K562 (cell line): ENCODE data around the gene CPNE8. TPM values are rescaled to one million over a fixed set of nuclear protein-coding genes. Genes with fewer than 3 reads are reported as not detected.

ENCODE experiments used
- ATAC-seq: fragments of 200-7000 bp; cut with Tn5 transposase; 3 replicates; pipeline ENCODE4 v1.9.1; 2020; ENCODE audit warnings: moderate library complexity
- BruUV-seq: library from RNA; stranded (reverse); fragments of 400-500 nt; replicated peaks from 2 replicates; lab custom pipeline; 2021; lab: Mats Ljungman, UMichigan
- CTCF ChIA-PET: fragments of 300-600 bp; formaldehyde crosslinking; extraction: SDS; loops from one replicate; lab custom pipeline; 2021; ENCODE audit warnings: low intra/inter-chr PET ratio; lab: Yijun Ruan, JAX
- POLR2A ChIA-PET: fragments of 300-600, 350-650 bp; sonication (Branson Sonifier 250); formaldehyde crosslinking; extraction: SDS; loops from one replicate; lab custom pipeline; 2021; ENCODE audit warnings: antibody characterized with exemption, inconsistent platforms; lab: Yijun Ruan, JAX
- DNase-seq, 4 experiments: peaks; one replicate each; pipeline versions ENCODE4 v3.0.0 to v3.0.0-alpha.2; 2011 to 2018; ENCODE audit warnings: low spot score in 3 of 4, mixed read lengths in 3 of 4; ENCODE audit errors: extremely low read depth in 1 of 4
- FAIRE-seq: peaks from 2 replicates; lab custom pipeline; 2011; peaks lifted over from hg19 to GRCh38; lab: Jason Lieb, UNC
- H2AFZ ChIP-seq: 2 replicates; pipeline ENCODE4 v1.6.0; 2011; ENCODE audit warnings: low read depth, low read length, control low read depth, inconsistent platforms
- H3K27ac ChIP-seq: fragments of 200-600 bp; 3 replicates; pipeline ENCODE4 v1.8.0; 2011; ENCODE audit warnings: low read depth, mild to moderate bottlenecking, control low read depth, inconsistent platforms, low read length, moderate library complexity, mixed read lengths; ENCODE audit errors: extremely low read depth
- H3K27me3 ChIP-seq, 2 experiments: fragments of 300-600 bp in 1 of 2; 2 replicates in 1 of 2; 3 replicates in 1 of 2; pipeline versions ENCODE4 v1.6.0 to v1.8.0; 2011; ENCODE audit warnings: inconsistent platforms in 2 of 2, low read length in 2 of 2, mild to moderate bottlenecking in 1 of 2, mixed read lengths in 1 of 2, moderate library complexity in 1 of 2; ENCODE audit not compliant: control insufficient read depth in 2 of 2, insufficient read depth in 2 of 2
- H3K36me3 ChIP-seq: fragments of 300-600 bp; 3 replicates; pipeline ENCODE4 v1.8.0; 2011; ENCODE audit warnings: mild to moderate bottlenecking, low read length, inconsistent platforms; ENCODE audit not compliant: control insufficient read depth, insufficient read depth
- H3K4me1 ChIP-seq, 2 experiments: fragments of 200-600 bp in 1 of 2; replicated peaks in 1 of 2; 2 replicates in 1 of 2; 3 replicates in 1 of 2; pipeline versions ENCODE4 v1.5.1 to v1.8.0; 2011; ENCODE audit warnings: inconsistent platforms in 2 of 2, low read length in 2 of 2, mild to moderate bottlenecking in 1 of 2, mixed read lengths in 1 of 2, moderate library complexity in 1 of 2; ENCODE audit not compliant: control insufficient read depth in 2 of 2, insufficient read depth in 2 of 2
- H3K4me2 ChIP-seq: 2 replicates; pipeline ENCODE4 v1.6.1; 2011; ENCODE audit warnings: low read length, control low read depth, inconsistent platforms, mixed read lengths; ENCODE audit not compliant: insufficient read depth
- H3K4me3 ChIP-seq: fragments of 200-600 bp; sonication (generic), shearing (Covaris generic); 2 replicates; pipeline ENCODE4 v1.5.1; 2016; ENCODE audit warnings: control low read depth, inconsistent platforms
- H3K79me2 ChIP-seq: fragments of 200-600 bp; 3 replicates; pipeline ENCODE4 v1.8.0; 2011; ENCODE audit warnings: low read length, inconsistent platforms; ENCODE audit not compliant: control insufficient read depth, insufficient read depth
- H3K9ac ChIP-seq, 2 experiments: 2 replicates each; pipeline versions ENCODE4 v1.6.0 to v1.6.1; 2011; ENCODE audit warnings: low read depth in 2 of 2, low read length in 2 of 2, control low read depth in 1 of 2, inconsistent platforms in 1 of 2, mild to moderate bottlenecking in 1 of 2, mixed read lengths in 1 of 2; ENCODE audit not compliant: insufficient read depth in 1 of 2
- H3K9me1 ChIP-seq: one replicate; pipeline ENCODE4 v1.6.0; 2011; ENCODE audit warnings: inconsistent platforms, mild to moderate bottlenecking, low read length, moderate library complexity; ENCODE audit not compliant: control insufficient read depth, insufficient read depth
- H3K9me3 ChIP-seq: replicated peaks from 2 replicates; pipeline ENCODE4 v1.5.1; 2011; ENCODE audit warnings: low read depth, low read length, inconsistent platforms; ENCODE audit not compliant: control insufficient read depth, insufficient read depth
- H4K20me1 ChIP-seq: replicated peaks from 2 replicates; pipeline ENCODE4 v1.6.1; 2011; ENCODE audit warnings: low read length, inconsistent platforms, mixed read lengths; ENCODE audit not compliant: control insufficient read depth, insufficient read depth
- BRCA1 ChIP-seq, 2 experiments: fragments of 450-650 bp in 1 of 2; sonication (generic) in 1 of 2; formaldehyde crosslinking in 1 of 2; IDR thresholded peaks; 2 replicates each; pipeline versions ENCODE4 v1.5.0 to v1.6.1; 2017 to 2020; ENCODE audit warnings: mild to moderate bottlenecking in 1 of 2, missing genetic modification reagents in 1 of 2
- COPS2 ChIP-seq: fragments of 450-650 bp; conservative IDR thresholded peaks from 2 replicates; pipeline ENCODE4 v1.6.1; 2016; ENCODE audit warnings: mild to moderate bottlenecking, moderate library complexity
- EZH2 ChIP-seq: IDR thresholded peaks from 2 replicates; pipeline ENCODE4 v1.6.1; 2012; ENCODE audit warnings: low read depth, mild to moderate bottlenecking, inconsistent platforms, low read length, borderline replicate concordance
- FOXK1 ChIP-seq: sonication (generic); formaldehyde crosslinking; IDR thresholded peaks from 2 replicates; pipeline ENCODE4 v1.8.0; 2022; ENCODE audit warnings: missing genetic modification reagents, mild to moderate bottlenecking, borderline replicate concordance
- HDAC6 ChIP-seq: IDR thresholded peaks from 2 replicates; pipeline ENCODE4 v1.6.1; 2012; ENCODE audit warnings: low read depth, mild to moderate bottlenecking, control low read depth, inconsistent platforms, low read length, moderate library complexity
- NEUROD1 ChIP-seq: fragments of 150-350 bp; IDR thresholded peaks from 2 replicates; pipeline ENCODE4 v1.6.1; 2014; ENCODE audit warnings: borderline replicate concordance, low read length, low read depth; ENCODE audit not compliant: partially characterized antibody
- PRMT5 ChIP-seq: sonication (generic); formaldehyde crosslinking; IDR thresholded peaks from 2 replicates; pipeline ENCODE4 v1.5.0; 2020; ENCODE audit warnings: missing genetic modification reagents
- RBBP5 ChIP-seq: fragments of 200-600 bp; sonication (generic); IDR thresholded peaks from 2 replicates; pipeline ENCODE4 v1.6.1; 2012; ENCODE audit warnings: borderline replicate concordance, mild to moderate bottlenecking, low read length, control low read depth, inconsistent platforms; ENCODE audit not compliant: insufficient read depth, poor library complexity, severe bottlenecking
- SNRNP70 ChIP-seq: fragments of 200-400 bp; formaldehyde crosslinking; optimal IDR thresholded peaks from 2 replicates; pipeline ENCODE3; 2017; ENCODE audit warnings: low read depth, low read length
- SRSF7 ChIP-seq: fragments of 200-400 bp; formaldehyde crosslinking; optimal IDR thresholded peaks from 2 replicates; pipeline ENCODE3; 2017; ENCODE audit warnings: mild to moderate bottlenecking, low read depth, low read length
- TRIM24 ChIP-seq, 2 experiments: fragments of 450-650 bp; IDR thresholded peaks; 2 replicates each; pipeline ENCODE4 v1.6.1; 2016
- XRCC3 ChIP-seq: fragments of 450-650 bp; IDR thresholded peaks from 2 replicates; pipeline ENCODE4 v1.6.1; 2017; ENCODE audit warnings: mild to moderate bottlenecking, moderate library complexity
- ZNF217 ChIP-seq: sonication (generic); formaldehyde crosslinking; IDR thresholded peaks from 2 replicates; pipeline ENCODE4 v1.8.0; 2022; ENCODE audit warnings: mild to moderate bottlenecking, missing genetic modification reagents
- ZNF699 ChIP-seq: fragments of 250-450 bp; sonication (Bioruptor Pico); IDR thresholded peaks from 2 replicates; pipeline ENCODE4 v1.8.0; 2021; ENCODE audit warnings: mild to moderate bottlenecking, moderate library complexity; ENCODE audit not compliant: insufficient replicate concordance
- in situ Hi-C: fragments of 300-500 bp; cut with MboI; formaldehyde crosslinking; loops from 4 replicates; pipeline ENCODE4 v1.15.0; 2018; ENCODE audit warnings: inconsistent platforms, mixed read lengths
- intact Hi-C: fragments of 100-400 bp; cut with micrococcal nuclease; formaldehyde crosslinking; loops from 2 replicates; pipeline ENCODE4 v1.14.2; 2022
- polyA plus RNA-seq, 8 experiments: library from polyadenylated mRNA; depleted of rRNA in 4 of 8; stranded (reverse) in 5 of 8; unstranded in 3 of 8; fragments of >200 nt; fragmentation: Nextera tagmentation in 2 of 8; fragmentation: Illumina TruSeq in 1 of 8; extraction: Ambion mirVana in 2 of 8; extraction: Trizol in 1 of 8; gene quantifications; 2 replicates each; pipeline versions ENCODE4 v1.2.1 to v1.2.3, GENCODE V29; 2011 to 2014; ENCODE audit warnings: inconsistent platforms in 1 of 8, missing spikeins in 1 of 8
- total RNA-seq, 7 experiments: library from RNA; depleted of rRNA in 6 of 7; stranded (reverse); fragments of >200 nt in 6 of 7; fragmentation: Illumina TruSeq in 2 of 7; extraction: Trizol in 2 of 7; gene quantifications; 2 replicates each; pipeline versions ENCODE4 v1.2.1 to v1.2.3, GENCODE V29; 2011 to 2021; ENCODE audit warnings: low replicate concordance in 1 of 7
- TF ChIP-seq, protein P1 (sequence below): conservative IDR thresholded peaks from 2 replicates; pipeline ENCODE4 v1.6.1; 2011; ENCODE audit warnings: low read depth, mild to moderate bottlenecking, low read length; ENCODE audit not compliant: control insufficient read depth

CPNE8 gene
- total and polyA plus RNA-seq, 9 of the 15 experiments (the other 6 are each of a cell fraction or from before 2014, with no cell fraction given): 2.4 to 7.0 (median 4.2) TPM

- TF ChIP-seq, protein P1, sequence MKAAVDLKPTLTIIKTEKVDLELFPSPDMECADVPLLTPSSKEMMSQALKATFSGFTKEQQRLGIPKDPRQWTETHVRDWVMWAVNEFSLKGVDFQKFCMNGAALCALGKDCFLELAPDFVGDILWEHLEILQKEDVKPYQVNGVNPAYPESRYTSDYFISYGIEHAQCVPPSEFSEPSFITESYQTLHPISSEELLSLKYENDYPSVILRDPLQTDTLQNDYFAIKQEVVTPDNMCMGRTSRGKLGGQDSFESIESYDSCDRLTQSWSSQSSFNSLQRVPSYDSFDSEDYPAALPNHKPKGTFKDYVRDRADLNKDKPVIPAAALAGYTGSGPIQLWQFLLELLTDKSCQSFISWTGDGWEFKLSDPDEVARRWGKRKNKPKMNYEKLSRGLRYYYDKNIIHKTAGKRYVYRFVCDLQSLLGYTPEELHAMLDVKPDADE: no peak
- TF ChIP-seq EZH2: no peak
- no peak for TF ChIP-seq SRSF7
- no peak for TF ChIP-seq PRMT5 (CRISPR knock-in tag)
- no peak for TF ChIP-seq TRIM24 (IDR thresholded peaks at IDR 0.05)
- no peak for TF ChIP-seq BRCA1 (IDR thresholded peaks at IDR 0.05)
- no peak for TF ChIP-seq BRCA1 (CRISPR knock-in tag; IDR thresholded peaks at IDR 0.05)
- TF ChIP-seq RBBP5: no peak
Measured at GRCh38 chr12:38711054-38711453, 194.3 kb downstream of the CPNE8 start (continued).

- no peak overlapping the region for H2AFZ ChIP-seq
- no peaks in the 10 kb centered on the region for H4K20me1 ChIP-seq
- intact Hi-C loops (no loop called here), in situ Hi-C loops (no loop called here)
- no peak overlapping the region for H3K9ac ChIP-seq
- no peaks in the 10 kb centered on the region for H3K79me2 ChIP-seq
- H3K4me1 ChIP-seq: no peaks in the 10 kb centered on the region
- no peak for DNase-seq
- H3K36me3 ChIP-seq: no peaks in the 10 kb centered on the region
- no peaks in the 10 kb centered on the region for H3K9me3 ChIP-seq
- no peak for ATAC-seq
- H3K27me3 ChIP-seq: no peaks in the 10 kb centered on the region
- no peaks in the 10 kb centered on the region for H3K9me1 ChIP-seq
- no peak for FAIRE-seq
- no peak overlapping the region for H3K4me3 ChIP-seq
- ChIA-PET CTCF (no interaction called here), POLR2A (no interaction called here)
- no peak overlapping the region for H3K27ac ChIP-seq
- H3K4me2 ChIP-seq: no peak overlapping the region
- TF ChIP-seq NEUROD1 (no peak), COPS2 (no peak), HDAC6 (no peak), FOXK1 (CRISPR knock-in tag) (no peak), SNRNP70 (no peak), XRCC3 (no peak), ZNF217 (CRISPR knock-in tag) (no peak), ZNF699 (CRISPR knock-in tag) (no peak)
- BruUV-seq: no TSS peak
Measured at GRCh38 chr12:38708466-38708865, 196.9 kb downstream of the CPNE8 start.
